ENCODE data around the gene ZMIZ1. TPM values are rescaled to one million over a fixed set of nuclear protein-coding genes. Genes with fewer than 3 reads are reported as not detected.

ZMIZ1 gene
- total RNA-seq, 1 experiment from 2014 or later: 23.5 TPM

DNA sequence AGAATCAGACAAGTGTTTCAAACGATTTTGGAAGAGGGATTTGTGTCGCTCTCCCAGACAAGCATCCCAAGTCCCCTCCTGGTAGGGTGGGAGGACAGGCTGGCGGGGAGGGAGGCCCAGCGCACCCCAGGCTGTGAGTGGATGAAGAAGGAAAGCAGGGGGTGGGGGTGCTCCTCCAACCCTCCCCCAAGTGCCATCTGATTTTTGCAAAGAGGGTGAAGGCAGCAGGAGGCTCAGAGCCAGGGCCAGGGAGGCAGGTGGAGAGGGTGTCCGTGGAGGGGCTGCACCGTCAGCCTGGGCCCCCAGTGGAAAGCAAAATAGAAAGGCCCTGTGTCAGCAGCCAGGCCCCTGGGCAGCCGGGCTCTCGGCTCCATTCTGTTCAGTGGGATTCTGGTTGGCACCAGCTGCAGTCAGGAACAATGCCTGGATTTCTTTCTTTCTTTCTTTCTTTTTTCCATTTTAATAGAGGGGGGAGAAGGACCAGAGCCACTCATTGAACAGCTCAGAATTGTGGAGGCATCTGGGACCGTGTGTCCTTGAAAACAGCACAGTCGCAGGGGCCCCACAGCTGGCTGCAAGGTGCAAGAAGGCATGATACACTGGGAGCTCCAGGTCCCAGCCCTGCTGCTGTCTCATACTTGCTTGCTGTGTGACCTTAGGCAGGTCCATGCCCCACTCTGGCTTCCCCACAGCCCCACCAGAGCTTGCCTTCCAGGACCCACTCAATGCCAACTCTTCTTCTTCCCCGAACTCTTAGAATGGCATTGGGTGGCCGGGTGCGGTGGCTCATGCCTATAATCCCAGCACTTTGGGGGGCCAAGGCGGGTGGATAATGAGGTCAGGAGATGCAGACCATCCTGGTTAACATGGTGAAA, 7.1 kb upstream of the ZMIZ1 start:
- no peak overlapping the region for H3K27ac Mint-ChIP-seq (ENCODE audit: unreplicated experiment)
- no TSS peak for BruUV-seq (replicated peaks)
- CTCF ChIA-PET: interaction anchor here (0.6 kb wide), 1 partner anchor 149 kb away, joined by 3 read pairs; no protein-coding TSS in a partner anchor
- TF ChIP-seq, protein P1, sequence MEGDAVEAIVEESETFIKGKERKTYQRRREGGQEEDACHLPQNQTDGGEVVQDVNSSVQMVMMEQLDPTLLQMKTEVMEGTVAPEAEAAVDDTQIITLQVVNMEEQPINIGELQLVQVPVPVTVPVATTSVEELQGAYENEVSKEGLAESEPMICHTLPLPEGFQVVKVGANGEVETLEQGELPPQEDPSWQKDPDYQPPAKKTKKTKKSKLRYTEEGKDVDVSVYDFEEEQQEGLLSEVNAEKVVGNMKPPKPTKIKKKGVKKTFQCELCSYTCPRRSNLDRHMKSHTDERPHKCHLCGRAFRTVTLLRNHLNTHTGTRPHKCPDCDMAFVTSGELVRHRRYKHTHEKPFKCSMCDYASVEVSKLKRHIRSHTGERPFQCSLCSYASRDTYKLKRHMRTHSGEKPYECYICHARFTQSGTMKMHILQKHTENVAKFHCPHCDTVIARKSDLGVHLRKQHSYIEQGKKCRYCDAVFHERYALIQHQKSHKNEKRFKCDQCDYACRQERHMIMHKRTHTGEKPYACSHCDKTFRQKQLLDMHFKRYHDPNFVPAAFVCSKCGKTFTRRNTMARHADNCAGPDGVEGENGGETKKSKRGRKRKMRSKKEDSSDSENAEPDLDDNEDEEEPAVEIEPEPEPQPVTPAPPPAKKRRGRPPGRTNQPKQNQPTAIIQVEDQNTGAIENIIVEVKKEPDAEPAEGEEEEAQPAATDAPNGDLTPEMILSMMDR (IDR thresholded peaks at IDR 0.05; ENCODE audit: unreplicated experiment): no peak
- peaks cover 20% of the 10 kb centered on the region for H3K4me1 Mint-ChIP-seq (ENCODE audit: low read depth, unreplicated experiment)
- no peaks in the 10 kb centered on the region for H3K9me3 Mint-ChIP-seq (ENCODE audit: low read depth, unreplicated experiment)
- intact Hi-C loops (cut with micrococcal nuclease; ENCODE audit: unreplicated experiment): loop anchor here (10.0 kb wide), 1 partner anchor 627 kb away; no protein-coding TSS in a partner anchor
- H3K36me3 Mint-ChIP-seq (ENCODE audit: insufficient read depth, unreplicated experiment): peaks cover 2% of the 10 kb centered on the region
- no peak for DNase-seq
- H3K27me3 Mint-ChIP-seq (ENCODE audit: unreplicated experiment): peaks cover 51% of the 10 kb centered on the region
- H3K4me3 Mint-ChIP-seq (ENCODE audit: low read depth, unreplicated experiment): no peak overlapping the region

DNA sequence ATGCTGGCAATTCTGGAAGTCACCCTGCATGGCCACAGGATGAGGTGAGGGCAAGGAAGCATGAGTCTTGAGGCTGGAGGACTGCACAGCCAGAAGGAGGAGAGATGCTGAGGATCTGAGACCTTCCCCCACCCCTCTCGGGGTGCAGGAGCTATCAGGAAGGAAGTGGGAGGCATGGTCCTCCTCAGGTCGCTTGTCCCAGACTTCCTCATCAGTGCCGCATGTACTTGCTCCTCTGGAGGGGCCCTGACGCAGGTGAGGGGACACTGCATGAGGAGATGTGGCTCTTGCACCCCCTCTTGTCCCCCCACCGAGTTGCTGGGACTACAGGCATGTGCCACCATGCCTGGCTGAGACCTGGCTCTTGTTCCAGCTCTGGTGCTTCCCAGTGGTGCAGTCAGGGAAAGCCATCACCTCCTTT, 5.7 kb upstream of the ZMIZ1 start:
- Mint-ChIP-seq H3K27me3 (ENCODE audit: unreplicated experiment) (peaks cover 37% of the 10 kb centered on the region), H3K4me3 (ENCODE audit: low read depth, unreplicated experiment) (no peak overlapping the region), H3K4me1 (ENCODE audit: low read depth, unreplicated experiment) (peaks cover 20% of the 10 kb centered on the region), H3K9me3 (ENCODE audit: low read depth, unreplicated experiment) (no peaks in the 10 kb centered on the region), H3K36me3 (ENCODE audit: insufficient read depth, unreplicated experiment) (peaks cover 14% of the 10 kb centered on the region), H3K27ac (ENCODE audit: unreplicated experiment) (no peak overlapping the region)
- intact Hi-C loops (cut with micrococcal nuclease; ENCODE audit: unreplicated experiment): loop anchor here (10.0 kb wide), 1 partner anchor 628 kb away; no protein-coding TSS in a partner anchor
- BruUV-seq (replicated peaks): no TSS peak
- DNase-seq: no peak
- CTCF ChIA-PET: interaction anchor here (1.0 kb wide), 1 partner anchor 439 kb away, joined by 3 read pairs; no protein-coding TSS in a partner anchor
- TF ChIP-seq, protein P1 (IDR thresholded peaks at IDR 0.05; ENCODE audit: unreplicated experiment): no peak

DNA sequence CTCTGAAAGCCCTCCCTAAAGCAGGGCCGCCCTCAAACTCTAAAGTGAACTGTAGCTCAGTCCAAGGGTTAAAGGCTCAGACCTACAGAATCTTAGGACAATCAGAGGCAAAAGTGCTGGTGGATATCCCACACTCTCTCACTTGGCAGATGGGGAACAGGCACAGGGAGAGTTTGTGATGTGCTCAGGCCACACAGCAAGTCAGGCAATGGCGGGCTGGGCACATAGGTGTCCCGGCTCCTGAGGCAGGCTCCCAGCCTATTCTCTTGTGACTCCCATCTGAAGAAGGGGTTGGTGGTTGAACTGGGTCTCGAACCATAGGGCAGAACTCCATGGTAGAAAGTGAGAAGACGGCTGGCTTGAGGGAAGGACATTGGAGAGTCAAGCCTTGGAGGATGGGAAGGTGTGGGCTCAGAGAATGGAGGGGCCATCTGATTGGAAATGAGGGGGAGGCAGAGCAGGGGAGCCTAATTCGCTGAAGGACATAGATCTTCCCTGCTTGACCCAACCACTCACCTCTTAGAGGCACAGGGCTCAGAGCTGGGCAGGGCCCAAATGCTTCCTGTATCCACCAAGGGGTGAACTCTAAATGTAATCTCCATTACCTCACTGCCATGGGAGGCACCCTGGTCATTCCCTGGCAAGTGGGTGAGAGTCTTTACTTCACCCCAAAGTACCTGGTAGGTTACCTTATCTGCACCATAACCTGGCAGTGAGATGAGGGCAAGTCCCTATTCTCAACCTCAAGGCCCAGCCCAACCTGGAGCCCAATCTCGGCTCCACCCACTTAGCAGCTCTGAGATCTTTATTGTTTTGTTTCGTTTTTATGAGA, 4.9 kb upstream of the ZMIZ1 start:
- no TSS peak for BruUV-seq (replicated peaks)
- Mint-ChIP-seq H3K36me3 (ENCODE audit: insufficient read depth, unreplicated experiment) (peaks cover 22% of the 10 kb centered on the region), H3K4me3 (ENCODE audit: low read depth, unreplicated experiment) (no peak overlapping the region), H3K4me1 (ENCODE audit: low read depth, unreplicated experiment) (peaks cover 13% of the 10 kb centered on the region), H3K27me3 (ENCODE audit: unreplicated experiment) (peaks cover 29% of the 10 kb centered on the region), H3K27ac (ENCODE audit: unreplicated experiment) (no peak overlapping the region), H3K9me3 (ENCODE audit: low read depth, unreplicated experiment) (no peaks in the 10 kb centered on the region)
- CTCF ChIA-PET: interaction anchor here (1.0 kb wide), 1 partner anchor 440 kb away, joined by 3 read pairs; no protein-coding TSS in a partner anchor
- intact Hi-C loops (cut with micrococcal nuclease; ENCODE audit: unreplicated experiment): loop anchor here (10.0 kb wide), 1 partner anchor 629 kb away; no protein-coding TSS in a partner anchor
- no peak for DNase-seq
- TF ChIP-seq, protein P1 (IDR thresholded peaks at IDR 0.05; ENCODE audit: unreplicated experiment): no peak

DNA sequence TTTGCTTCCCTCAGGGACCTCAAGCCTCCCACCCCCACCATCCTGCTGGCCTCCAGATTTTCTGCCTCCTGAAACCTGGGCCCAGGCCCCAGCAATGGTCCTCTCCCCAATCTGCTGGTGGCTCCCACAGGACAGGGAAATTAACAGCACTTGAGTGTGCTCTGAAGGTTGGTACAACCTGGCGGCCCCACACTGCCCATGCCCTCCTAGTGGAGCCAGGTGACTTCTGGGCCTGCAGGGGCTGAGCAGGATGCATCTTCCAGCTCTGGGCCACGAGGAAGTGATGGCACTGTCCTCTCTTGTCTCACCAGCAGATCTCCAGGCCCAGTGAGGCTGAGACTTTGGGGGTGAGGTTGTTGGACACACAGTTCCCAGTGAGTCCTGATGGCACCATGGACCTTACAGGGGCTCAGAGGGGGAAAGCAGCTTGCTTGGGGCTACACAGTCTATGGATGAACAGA, 3.6 kb upstream of the ZMIZ1 start:
- peaks cover under 1% of the 10 kb centered on the region for H3K4me1 Mint-ChIP-seq (ENCODE audit: low read depth, unreplicated experiment)
- CTCF ChIA-PET: no interaction called here
- no peak for DNase-seq

More for the DNA sequence above, 3.6 kb upstream of the ZMIZ1 start:
- Mint-ChIP-seq H3K36me3 (ENCODE audit: insufficient read depth, unreplicated experiment) (peaks cover 34% of the 10 kb centered on the region), H3K27ac (ENCODE audit: unreplicated experiment) (no peak overlapping the region), H3K4me3 (ENCODE audit: low read depth, unreplicated experiment) (no peak overlapping the region), H3K27me3 (ENCODE audit: unreplicated experiment) (peaks cover 18% of the 10 kb centered on the region), H3K9me3 (ENCODE audit: low read depth, unreplicated experiment) (no peaks in the 10 kb centered on the region)
- TF ChIP-seq, protein P1 (IDR thresholded peaks at IDR 0.05; ENCODE audit: unreplicated experiment): no peak
- BruUV-seq (replicated peaks): no TSS peak
- intact Hi-C loops (cut with micrococcal nuclease; ENCODE audit: unreplicated experiment): loop anchor here (5.0 to 10.0 kb wide), 2 partner anchors 630 to 763 kb away; no protein-coding TSS in a partner anchor

All from Calu3 (cell line).